Testis (tissue), 5 donors: ENCODE results near the gene IL32. TPM values are rescaled to one million over a fixed set of nuclear protein-coding genes. Genes with fewer than 3 reads are reported as not detected.

Source experiments
- DNase-seq: peaks from one replicate; pipeline ENCODE4 v3.0.0-alpha.2; 2019
- H3K27ac ChIP-seq, 2 donors: fragments of 200-600 bp; sonication (generic); one replicate each; pipeline ENCODE4 v1.5.1; 2019
- H3K27me3 ChIP-seq: fragments of 200-600 bp; sonication (generic); one replicate; pipeline ENCODE4 v1.5.1; 2019
- H3K36me3 ChIP-seq: fragments of 200-600 bp; sonication (generic); one replicate; pipeline ENCODE4 v1.5.1; 2017; ENCODE audit warnings: low read depth; ENCODE audit errors: missing control alignments
- H3K4me1 ChIP-seq: fragments of 200-600 bp; sonication (generic); one replicate; pipeline ENCODE4 v1.5.1; 2019
- H3K4me3 ChIP-seq, 2 donors: fragments of 200-600 bp; sonication (generic); one replicate each; pipeline ENCODE4 v1.5.1; 2017 to 2019
- H3K9me3 ChIP-seq: fragments of 200-600 bp; sonication (generic); one replicate; pipeline ENCODE4 v1.5.1; 2017
- CTCF ChIP-seq, 3 experiments: fragments of 450-650 bp in 2 of 3; fragments of 200-600 bp in 1 of 3; sonication (generic) in 1 of 3; IDR thresholded peaks; one replicate each; pipeline ENCODE4 v1.5.1; 2016 to 2019; ENCODE audit warnings: antibody characterized with exemption in 3 of 3, mild to moderate bottlenecking in 2 of 3, moderate library complexity in 1 of 3
- POLR2A ChIP-seq: fragments of 450-650 bp; IDR thresholded peaks from one replicate; pipeline ENCODE4 v1.6.1; 2017; ENCODE audit warnings: antibody characterized with exemption, mild to moderate bottlenecking, moderate library complexity
- WGBS, 2 donors: methylation state at CpG; one replicate each; pipeline ENCODE4 v1.1.5; 2018; 5-methylcytosine and 5-hydroxymethylcytosine counted together
- intact Hi-C: fragments of 100-400 bp; cut with DNase I; formaldehyde crosslinking; loops from one replicate; pipeline ENCODE4 v1.15.1; 2023; ENCODE audit warnings: low total_unique reads
- long read RNA-seq, 2 donors: transcript quantifications; one replicate each; lab custom pipeline, GENCODE V29; 2026
- polyA plus RNA-seq: library from polyadenylated mRNA; stranded (reverse); fragments of 350-450 nt; fragmentation: Illumina TruSeq; extraction: RNeasy Lipid Tissue Mini Kit (QIAGEN cat#74804); gene quantifications from one replicate; pipeline ENCODE4 v1.2.3, GENCODE V29; 2014; ENCODE audit warnings: low read depth, low replicate concordance; ENCODE audit not compliant: insufficient read depth
- total RNA-seq, 2 donors: library from RNA; depleted of rRNA; stranded (reverse); fragments of >200 nt; gene quantifications; one replicate each; pipeline ENCODE4 v1.2.3, GENCODE V29; 2016

Gene IL32
- total RNA-seq, result 10 to 100 TPM; 27.1 to 33.0 TPM
- 62.2 TPM for polyA plus RNA-seq
- long read RNA-seq, donor 1, transcript IL32-206 (7 exons, 920 nt), result minor isoform, 7 of 41 reads
- long read RNA-seq, donor 1, transcript IL32-211 (7 exons, 1,272 nt), result minor isoform, 6 of 41 reads
- long read RNA-seq, donor 1, transcript IL32-202 (7 exons, 1,105 nt), result major isoform, 17 of 41 reads
- long read RNA-seq, donor 1, partial matches to known transcripts, result 0 of 41 reads
- long read RNA-seq, donor 1, other reads (novel, unspliced or antisense), result 0 of 41 reads
- long read RNA-seq, donor 2, transcript IL32-212 (6 exons, 1,198 nt), result minor isoform, 6 of 23 reads
- long read RNA-seq, donor 2, transcript IL32-202 (7 exons, 1,105 nt), result major isoform, 7 of 23 reads
- long read RNA-seq, donor 2, partial matches to known transcripts, result 0 of 23 reads
- long read RNA-seq, donor 2, other reads (novel, unspliced or antisense), result 0 of 23 reads

- intact Hi-C loops, result no loop called here
- H3K27me3 ChIP-seq, result no peaks in the 10 kb centered on the region
- peaks cover 13% of the 10 kb centered on the region for H3K4me1 ChIP-seq
- peak within 1 kb of the TSS in 1 of 2 donors; percentile 26 for H3K4me3 ChIP-seq
- no peaks in the 10 kb centered on the region for H3K36me3 ChIP-seq
- 41 to 45% methylated on average over 11 to 13 of the region's 13 CpGs for WGBS, 2 donors
- H3K9me3 ChIP-seq, result no peaks in the 10 kb centered on the region
- TF ChIP-seq POLR2A, result no peak
- TF ChIP-seq CTCF (IDR thresholded peaks at IDR 0.05), result no peak
- peak; percentile 83 for DNase-seq
- H3K27ac ChIP-seq, result peak within 1 kb of the TSS; percentile 50 to 66
These were observed at the start of gene IL32 for GRCh38 chr16:3065069-3065741. IL32 (plus strand) TSS chr16:3065640; CDS start chr16:3065812, 172 bp downstream.

- WGBS, 2 donors, result 86 to 90% methylated on average over 12 to 13 of the region's 13 CpGs
- H3K36me3 ChIP-seq, result no peaks in the 10 kb centered on the region
- no peak overlapping the region for H3K27ac ChIP-seq
- H3K27me3 ChIP-seq, result no peaks in the 10 kb centered on the region
- H3K4me3 ChIP-seq, result no peak overlapping the region
- H3K4me1 ChIP-seq, result peaks cover 10% of the 10 kb centered on the region
- no peaks in the 10 kb centered on the region for H3K9me3 ChIP-seq
- no peak for DNase-seq
- no peak for TF ChIP-seq POLR2A
- TF ChIP-seq CTCF (IDR thresholded peaks at IDR 0.05), result no peak
- intact Hi-C loops, result no loop called here
These were observed 49.4 kb upstream of the IL32 start for GRCh38 chr16:3015865-3016521.

- Histone ChIP-seq H3K27ac (no peak overlapping the region), H3K27me3 (no peaks in the 10 kb centered on the region), H3K9me3 (no peaks in the 10 kb centered on the region), H3K4me3 (peak overlapping the region in 1 of 2 donors; percentile 43), H3K36me3 (no peaks in the 10 kb centered on the region), H3K4me1 (peaks cover 22% of the 10 kb centered on the region)
- 46 to 58% methylated on average over 8 to 20 of the region's 20 CpGs for WGBS, 2 donors
- no peak for DNase-seq
- TF ChIP-seq CTCF (IDR thresholded peaks at IDR 0.05), result no peak
- intact Hi-C loops, result no loop called here
These were observed 48.1 kb upstream of the IL32 start for GRCh38 chr16:3017344-3017743.

GRCh38 chr16:3017794-3018506 lies 47.5 kb upstream of the IL32 start, which contains the start of gene CLDN6:
CLDN6 (minus strand) TSS chr16:3018183; CDS start chr16:3016021, 2,162 bp downstream.
- intact Hi-C loops, result no loop called here
- Histone ChIP-seq H3K9me3 (no peaks in the 10 kb centered on the region), H3K36me3 (no peaks in the 10 kb centered on the region), H3K27ac (no peak within 1 kb of the TSS), H3K4me3 (peak within 1 kb of the TSS; percentile 9 to 43), H3K27me3 (no peaks in the 10 kb centered on the region), H3K4me1 (peaks cover 28% of the 10 kb centered on the region)
- DNase-seq, result no peak
- peak in 1 of 3 experiments; percentile 11 for TF ChIP-seq CTCF (IDR thresholded peaks at IDR 0.05)
- TF ChIP-seq POLR2A, result no peak
- WGBS, 2 donors, result 5 to 10% methylated on average over 10 to 45 of the region's 52 CpGs
